ENCODE measurements around the gene SEPTIN3.
"Not testable (repeated sequence)": the region's sequence is repeated elsewhere in the genome, so short reads cannot be mapped to it uniquely, and the experiment has no call there.

Gene SEPTIN3

GRCh38 chr22:41940832-41941765, 28.1 kb upstream of the SEPTIN3 start:
- peak; percentile 40 for DNase-seq

- no peak for DNase-seq
Observed at GRCh38 chr22:41943661-41944209, 25.5 kb upstream of the SEPTIN3 start.

GRCh38 chr22:41946629-41947423, 22.4 kb upstream of the SEPTIN3 start, which contains the start of gene CENPM:
Gene CENPM, minus strand, starts transcription at chr22:41947152. Its CDS starts 76 bp downstream, at chr22:41947076.
- DNase-seq: peak; percentile 89

GRCh38 chr22:41947424-41948080, 21.7 kb upstream of the SEPTIN3 start:
- DNase-seq: no peak

- DNase-seq: no peak
Observed at GRCh38 chr22:41948142-41948541, 21.1 kb upstream of the SEPTIN3 start.

GRCh38 chr22:41948928-41949296, 20.3 kb upstream of the SEPTIN3 start:
- DNase-seq: not testable (repeated sequence)

- no peak for DNase-seq
Observed at GRCh38 chr22:41949297-41949965, 19.8 kb upstream of the SEPTIN3 start.

GRCh38 chr22:41951898-41952474, 17.3 kb upstream of the SEPTIN3 start, which contains the start of gene SMIM45:
Gene SMIM45, plus strand, starts transcription at chr22:41952150.
- DNase-seq: no peak

- DNase-seq: no peak
Observed at GRCh38 chr22:41952713-41953112, 16.5 kb upstream of the SEPTIN3 start.

GRCh38 chr22:41957941-41958556, 11.2 kb upstream of the SEPTIN3 start:
- no peak for DNase-seq

GRCh38 chr22:41963453-41964111, 5.7 kb upstream of the SEPTIN3 start:
- no peak for DNase-seq

- DNase-seq: no peak
Observed at GRCh38 chr22:41964112-41964491, 5.1 kb upstream of the SEPTIN3 start.

- DNase-seq: no peak
Observed at GRCh38 chr22:41966225-41966606, 3.0 kb upstream of the SEPTIN3 start.

- peak; percentile 62 for DNase-seq
Observed at GRCh38 chr22:41966607-41967240, 2.5 kb upstream of the SEPTIN3 start.

GRCh38 chr22:41968601-41969000, 642 bp upstream of the SEPTIN3 start:
- no peak for DNase-seq

- no peak for DNase-seq
Observed at GRCh38 chr22:41970601-41971000, 1.4 kb downstream of the SEPTIN3 start.

- DNase-seq: no peak
Observed at GRCh38 chr22:41971431-41971830, 2.2 kb downstream of the SEPTIN3 start.

GRCh38 chr22:41974691-41975290, 5.5 kb downstream of the SEPTIN3 start:
- no peak for DNase-seq

GRCh38 chr22:41975299-41976069, 6.2 kb downstream of the SEPTIN3 start:
- DNase-seq: no peak

All from kidney glomerular epithelial cell (primary cell).